H9 (cell line): ENCODE data around the gene ASB5. TPM values are rescaled to one million over a fixed set of nuclear protein-coding genes. Genes with fewer than 3 reads are reported as not detected.

ENCODE experiments used
- DNase-seq: peaks from one replicate; pipeline ENCODE4 v3.0.0-alpha.2; 2017
- H2AFZ ChIP-seq: one replicate; pipeline ENCODE4 v1.6.1; 2013; ENCODE audit warnings: mild to moderate bottlenecking, low read length, control low read depth, moderate library complexity
- H2AK5ac ChIP-seq: 2 replicates; pipeline ENCODE4 v1.6.1; 2013; ENCODE audit warnings: low read length, control low read depth, mixed read lengths; ENCODE audit not compliant: insufficient read length
- H2BK120ac ChIP-seq: one replicate; pipeline ENCODE4 v1.6.1; 2013; ENCODE audit warnings: low read depth, mild to moderate bottlenecking, low read length, control low read depth, inconsistent platforms; ENCODE audit not compliant: poor library complexity, severe bottlenecking
- H2BK12ac ChIP-seq: 2 replicates; pipeline ENCODE4 v1.6.1; 2013; ENCODE audit warnings: low read length, control low read depth, mixed read lengths, low read depth; ENCODE audit not compliant: insufficient read length
- H2BK15ac ChIP-seq: 2 replicates; pipeline ENCODE4 v1.6.1; 2013; ENCODE audit warnings: low read depth, low read length, control low read depth
- H2BK20ac ChIP-seq: one replicate; pipeline ENCODE4 v1.6.1; 2013; ENCODE audit warnings: low read depth, mild to moderate bottlenecking, low read length, control low read depth, inconsistent platforms; ENCODE audit not compliant: poor library complexity, severe bottlenecking
- H2BK5ac ChIP-seq: 2 replicates; pipeline ENCODE4 v1.6.1; 2013; ENCODE audit warnings: low read length, control low read depth, mixed read lengths; ENCODE audit not compliant: insufficient read length
- H3K14ac ChIP-seq: 2 replicates; pipeline ENCODE4 v1.6.1; 2013; ENCODE audit warnings: low read length, control low read depth; ENCODE audit not compliant: insufficient read depth
- H3K18ac ChIP-seq: 2 replicates; pipeline ENCODE4 v1.6.1; 2013; ENCODE audit warnings: low read depth, mild to moderate bottlenecking, mixed read lengths, low read length, control low read depth; ENCODE audit not compliant: insufficient read length
- H3K23ac ChIP-seq: 2 replicates; pipeline ENCODE4 v1.6.1; 2013; ENCODE audit warnings: low read length, control low read depth, mixed read lengths, low read depth; ENCODE audit not compliant: insufficient read length
- H3K23me2 ChIP-seq: 2 replicates; pipeline ENCODE4 v1.6.1; 2013; ENCODE audit warnings: low read depth, mild to moderate bottlenecking, mixed read lengths, low read length, control low read depth; ENCODE audit not compliant: insufficient read length, poor library complexity, severe bottlenecking
- H3K27ac ChIP-seq: 2 replicates; pipeline ENCODE4 v1.5.1; 2013; ENCODE audit warnings: low read length, control low read depth, mixed read lengths, low read depth; ENCODE audit not compliant: insufficient read length
- H3K27me3 ChIP-seq: 2 replicates; pipeline ENCODE4 v1.6.1; 2013; ENCODE audit warnings: low read length, control low read depth, inconsistent platforms; ENCODE audit not compliant: insufficient read depth
- H3K4ac ChIP-seq: 2 replicates; pipeline ENCODE4 v1.6.1; 2013; ENCODE audit warnings: low read depth, mild to moderate bottlenecking, control low read depth, inconsistent platforms, low read length, moderate library complexity
- H3K4me1 ChIP-seq: 2 replicates; pipeline ENCODE4 v1.6.1; 2013; ENCODE audit warnings: low read length, control low read depth, inconsistent platforms; ENCODE audit not compliant: insufficient read depth
- H3K4me2 ChIP-seq: 2 replicates; pipeline ENCODE4 v1.6.1; 2013; ENCODE audit warnings: low read length, control low read depth, mixed read lengths; ENCODE audit not compliant: insufficient read length, insufficient read depth
- H3K56ac ChIP-seq: 2 replicates; pipeline ENCODE4 v1.6.1; 2013; ENCODE audit warnings: low read depth, mild to moderate bottlenecking, mixed read lengths, low read length, control low read depth; ENCODE audit not compliant: insufficient read length
- H3K79me1 ChIP-seq: 2 replicates; pipeline ENCODE4 v1.6.1; 2013; ENCODE audit warnings: low read depth, mild to moderate bottlenecking, moderate library complexity, low read length, control low read depth, inconsistent platforms; ENCODE audit not compliant: insufficient read depth, poor library complexity, severe bottlenecking
- H3K79me2 ChIP-seq: 2 replicates; pipeline ENCODE4 v1.6.1; 2013; ENCODE audit warnings: low read length, control low read depth, inconsistent platforms; ENCODE audit not compliant: insufficient read depth
- H3K9ac ChIP-seq: 2 replicates; pipeline ENCODE4 v1.6.1; 2013; ENCODE audit warnings: low read length, control low read depth, mixed read lengths; ENCODE audit not compliant: insufficient read length; ENCODE audit errors: extremely low read depth
- H3K9me3 ChIP-seq: one replicate; pipeline ENCODE4 v1.6.1; 2013; ENCODE audit warnings: low read depth, low read length, inconsistent platforms; ENCODE audit not compliant: control insufficient read depth
- H3T11ph ChIP-seq: one replicate; pipeline ENCODE4 v1.6.1; 2013; ENCODE audit warnings: mild to moderate bottlenecking, low read length, control low read depth, inconsistent platforms
- H4K20me1 ChIP-seq: one replicate; pipeline ENCODE4 v1.6.1; 2013; ENCODE audit not compliant: control insufficient read depth, insufficient read length, insufficient read depth
- H4K5ac ChIP-seq: 2 replicates; pipeline ENCODE4 v1.6.1; 2013; ENCODE audit warnings: low read depth, mild to moderate bottlenecking, mixed read lengths, low read length, control low read depth; ENCODE audit not compliant: insufficient read length
- H4K8ac ChIP-seq: replicated peaks from 2 replicates; pipeline ENCODE4 v1.6.1; 2013; ENCODE audit warnings: low read length, control low read depth, mixed read lengths, low read depth; ENCODE audit not compliant: insufficient read length
- H4K91ac ChIP-seq: 2 replicates; pipeline ENCODE4 v1.6.1; 2013; ENCODE audit warnings: low read depth, mild to moderate bottlenecking, moderate library complexity, mixed read lengths, low read length, control low read depth; ENCODE audit not compliant: insufficient read length
- H3K27ac Mint-ChIP-seq, 3 experiments: 2 replicates in 2 of 3; 3 replicates in 1 of 3; pipeline ENCODE4 v1.8.0; 2020 to 2021; ENCODE audit warnings: mixed read lengths in 3 of 3, mild to moderate bottlenecking in 1 of 3, moderate library complexity in 1 of 3
- H3K27me3 Mint-ChIP-seq: 2 replicates; pipeline ENCODE4 v1.8.0; 2021; ENCODE audit warnings: low read depth, mild to moderate bottlenecking, moderate library complexity, mixed read lengths
- H3K36me3 Mint-ChIP-seq, 3 experiments: 2 replicates in 2 of 3; 3 replicates in 1 of 3; pipeline ENCODE4 v1.8.0; 2020 to 2021; ENCODE audit warnings: low read depth in 3 of 3, mixed read lengths in 3 of 3; ENCODE audit not compliant: insufficient read depth in 1 of 3
- H3K4me1 Mint-ChIP-seq, 2 experiments: 2 replicates each; pipeline ENCODE4 v1.8.0; 2020; ENCODE audit warnings: mixed read lengths in 2 of 2
- H3K4me3 Mint-ChIP-seq, 2 experiments: 2 replicates in 1 of 2; 3 replicates in 1 of 2; pipeline ENCODE4 v1.8.0; 2020 to 2021; ENCODE audit warnings: mild to moderate bottlenecking in 2 of 2, mixed read lengths in 2 of 2, moderate library complexity in 1 of 2
- H3K9me3 Mint-ChIP-seq, 2 experiments: 2 replicates in 1 of 2; 3 replicates in 1 of 2; pipeline ENCODE4 v1.8.0; 2020; ENCODE audit warnings: mild to moderate bottlenecking in 2 of 2, mixed read lengths in 2 of 2, moderate library complexity in 1 of 2
- CTCF ChIP-seq: fragments of 200-600 bp; sonication (generic); conservative IDR thresholded peaks from 3 replicates; pipeline ENCODE4 v1.8.0; 2021; ENCODE audit warnings: antibody characterized with exemption, mild to moderate bottlenecking
- WGBS: extraction: QIAGEN DNeasy Blood & Tissue Kit; methylation state at CpG from one replicate; pipeline ENCODE4 v1.1.7; 2013; ENCODE audit warnings: missing lambda C conversion rate, low lambda C conversion rate, mixed read lengths; ENCODE audit not compliant: insufficient read length; ENCODE audit errors: extremely low coverage; 5-methylcytosine and 5-hydroxymethylcytosine counted together
- total RNA-seq: library from RNA; stranded (reverse); gene quantifications from 2 replicates; pipeline ENCODE4 v1.2.1, GENCODE V29; 2021

Gene ASB5
- total RNA-seq, 1 experiment from 2014 or later = not detected

- H4K91ac ChIP-seq = no peak overlapping the region
- H3K4me1 Mint-ChIP-seq = peaks cover 10 to 13% of the 10 kb centered on the region in 2 experiments; a peak in 3 of 4 replicates
- H3K4me2 ChIP-seq = no peak overlapping the region
- no CpG with 5 or more reads among the region's 13 CpGs for WGBS
- peak overlapping the region in 1 of 3 experiments; percentile 11; a peak in 3 of 7 replicates for H3K27ac Mint-ChIP-seq
- no peak overlapping the region for H3T11ph ChIP-seq
- H3K9me3 ChIP-seq = no peaks in the 10 kb centered on the region
- H3K23ac ChIP-seq = no peak overlapping the region
- peak overlapping the region; percentile 85 for H3K14ac ChIP-seq
- H2BK5ac ChIP-seq = no peak overlapping the region
- no peaks in the 10 kb centered on the region for H3K79me2 ChIP-seq
- H3K27ac ChIP-seq = no peak overlapping the region
- H3K18ac ChIP-seq = no peak overlapping the region
- peak; percentile 66 for DNase-seq
- no peaks in the 10 kb centered on the region for H3K79me1 ChIP-seq
- no peak overlapping the region for H3K4me3 Mint-ChIP-seq
- peak overlapping the region; percentile 78 for H2AFZ ChIP-seq
- H2BK15ac ChIP-seq = no peak overlapping the region
- peaks cover 3% of the 10 kb centered on the region in 2 experiments; a peak in 1 of 5 replicates for H3K9me3 Mint-ChIP-seq
- H3K36me3 Mint-ChIP-seq = no peaks in the 10 kb centered on the region; a peak in 2 of 7 replicates
- peak; percentile 67 for TF ChIP-seq CTCF
- no peak overlapping the region for H2BK120ac ChIP-seq
- H4K8ac ChIP-seq = no peak overlapping the region
- H3K27me3 Mint-ChIP-seq = no peaks in the 10 kb centered on the region
- H2BK12ac ChIP-seq = no peak overlapping the region
- H2AK5ac ChIP-seq = no peak overlapping the region
- no peak overlapping the region for H2BK20ac ChIP-seq
- H4K20me1 ChIP-seq = no peaks in the 10 kb centered on the region
- H3K27me3 ChIP-seq = no peaks in the 10 kb centered on the region
- no peaks in the 10 kb centered on the region; the same call in 1 of the 2 replicates for H3K4me1 ChIP-seq
- no peak overlapping the region for H3K9ac ChIP-seq
- H4K5ac ChIP-seq = no peak overlapping the region
- no peak overlapping the region for H3K4ac ChIP-seq
- H3K23me2 ChIP-seq = no peaks in the 10 kb centered on the region
- no peak overlapping the region for H3K56ac ChIP-seq
Observed at GRCh38 chr4:176277162-176277904, 8.3 kb upstream of the ASB5 start.
